ENCODE measurements around the gene ATP11C. TPM values are rescaled to one million over a fixed set of nuclear protein-coding genes. Genes with fewer than 3 reads are reported as not detected.

The ATP11C gene
- total and polyA plus RNA-seq, 2 of the 4 experiments (the other 2 are of a cell fraction) = 19.3 to 40.0 TPM

- no peak overlapping the region for H3K27ac ChIP-seq (ENCODE audit: insufficient read depth, low read length)
Measured at GRCh38 chrX:139850968-139851367, 81.9 kb downstream of the ATP11C start.

More at GRCh38 chrX:139850968-139851367, 81.9 kb downstream of the ATP11C start:
- Histone ChIP-seq H2AK5ac (ENCODE audit: low read depth, low read length) (no peak overlapping the region), H4K91ac (ENCODE audit: insufficient read depth, low read depth, low read length) (no peak overlapping the region), H2BK5ac (ENCODE audit: low read depth, low read length, poor library complexity, severe bottlenecking) (no peak overlapping the region), H2BK15ac (ENCODE audit: low read depth, low read length) (no peak overlapping the region), H2AK9ac (replicated peaks; ENCODE audit: low read depth, low read length, poor library complexity) (no peak overlapping the region), H2BK120ac (ENCODE audit: low read depth, low read length) (no peak overlapping the region), H3K4me2 (ENCODE audit: low read depth, low read length) (no peak overlapping the region), H3K9ac (ENCODE audit: low read depth, low read length) (no peak overlapping the region), H3K4me1 (ENCODE audit: control insufficient read depth, insufficient read depth, low read length) (peaks cover 1% of the 10 kb centered on the region; the same call in 1 of the 2 replicates), H3K36me3 (ENCODE audit: control insufficient read depth, insufficient read depth, low read length) (no peaks in the 10 kb centered on the region), H3K18ac (ENCODE audit: low read depth, low read length) (no peak overlapping the region), H3K79me1 (ENCODE audit: low read depth in 1 of 2, low read length in 2 of 2) (peaks cover 0 to 19% of the 10 kb centered on the region in 2 experiments), H4K8ac (ENCODE audit: low read depth in 2 of 2, low read length in 2 of 2) (no peak overlapping the region), H3K4me3 (ENCODE audit: insufficient read depth, low read depth, low read length) (no peak overlapping the region), H3K9me1 (ENCODE audit: insufficient read depth, low read length) (0 out of 2 replicates have a peak, but pooled peaks cover 7% of the 10 kb centered on the region), H3K23ac (ENCODE audit: low read depth, low read length) (no peak overlapping the region), H4K20me1 (ENCODE audit: insufficient read depth, low read length) (peaks cover 3% of the 10 kb centered on the region), H3K9me3 (ENCODE audit: control insufficient read depth, insufficient read depth, low read length) (no peaks in the 10 kb centered on the region), H4K5ac (ENCODE audit: low read depth, low read length) (no peak overlapping the region), H2BK20ac (ENCODE audit: low read depth, low read length) (no peak overlapping the region), H3K4ac (ENCODE audit: low read depth, low read length) (no peak overlapping the region), H2AFZ (replicated peaks; ENCODE audit: low read length, poor library complexity) (peak overlapping the region; percentile 14), H3K14ac (replicated peaks; ENCODE audit: low read depth, low read length) (no peak overlapping the region), H3K56ac (ENCODE audit: extremely low read depth, insufficient read depth, low read length) (no peak overlapping the region), H3K27me3 (ENCODE audit: control insufficient read depth, insufficient read depth, low read length) (no peaks in the 10 kb centered on the region)
- BruUV-seq (replicated peaks) = no TSS peak
- no peak for DNase-seq
- no peak for ATAC-seq (ENCODE audit: low read depth)
- intact Hi-C loops (cut with micrococcal nuclease) = no loop called here
- in situ Hi-C loops (cut with MboI; ENCODE audit: low sequenced_read_pairs) = no loop called here
- POLR2A ChIA-PET (ENCODE audit: unreplicated experiment) = no interaction called here
- no peak for TF ChIP-seq MAZ (IDR thresholded peaks at IDR 0.05; ENCODE audit: borderline replicate concordance, low read depth, low read length)
- no peak for TF ChIP-seq CEBPB (IDR thresholded peaks at IDR 0.05; ENCODE audit: low read depth, low read length)
- TF ChIP-seq RFX5 (IDR thresholded peaks at IDR 0.05; ENCODE audit: low read depth, low read length) = no peak
- no peak for TF ChIP-seq RCOR1 (IDR thresholded peaks at IDR 0.05; ENCODE audit: insufficient replicate concordance, low read length)
- TF ChIP-seq USF2 (IDR thresholded peaks at IDR 0.05; ENCODE audit: low read depth, low read length) = no peak
- no peak for TF ChIP-seq CHD1 (IDR thresholded peaks at IDR 0.05; ENCODE audit: low read depth, low read length)
- no peak for TF ChIP-seq RAD21 (IDR thresholded peaks at IDR 0.05; ENCODE audit: low read length)
- TF ChIP-seq MXI1 (IDR thresholded peaks at IDR 0.05; ENCODE audit: borderline replicate concordance, low read depth, low read length) = no peak
- TF ChIP-seq CTCF (conservative IDR thresholded peaks at IDR 0.05; ENCODE audit: low read depth, low read length) = no peak
- no peak for TF ChIP-seq SMC3 (IDR thresholded peaks at IDR 0.05; ENCODE audit: low read depth, low read length)
- no peak for TF ChIP-seq ELK1 (IDR thresholded peaks at IDR 0.05; ENCODE audit: borderline replicate concordance, low read depth, low read length)
- TF ChIP-seq MAFK (IDR thresholded peaks at IDR 0.05; ENCODE audit: low read depth, low read length) = no peak
- TF ChIP-seq NFE2L2 (IDR thresholded peaks at IDR 0.05; ENCODE audit: low read depth, low read length) = no peak
- no peak for TF ChIP-seq FOS (IDR thresholded peaks at IDR 0.05; ENCODE audit: low read depth, low read length)
- no peak for TF ChIP-seq POLR2A (IDR thresholded peaks at IDR 0.05; ENCODE audit: low read depth, low read length)
- TF ChIP-seq BHLHE40 (IDR thresholded peaks at IDR 0.05; ENCODE audit: low read depth, low read length) = no peak
- dilution Hi-C loops (cut with HindIII; ENCODE audit: low sequenced_read_pairs, unreplicated experiment) = no loop called here
- whole genome bisulfite sequencing, 2 experiments (ENCODE audit: extremely low coverage in 2 of 2, insufficient read length in 1 of 2) = no CpG with 5 or more reads among the region's 2 CpGs
- CTCF ChIA-PET = no interaction called here
